ENCODE results near the gene TSEN54.

GRCh38 chr17:75508931-75509361, 7.4 kb upstream of the TSEN54 start:
- TF ChIP-seq CTCF (IDR thresholded peaks at IDR 0.05; ENCODE audit: poor library complexity), result no peak
- no peak for TF ChIP-seq EZH2phosphoT487 (IDR thresholded peaks at IDR 0.05; ENCODE audit: low read depth, severe bottlenecking, unreplicated experiment)
- TF ChIP-seq EZH2 (IDR thresholded peaks at IDR 0.05; ENCODE audit: borderline replicate concordance), result no peak

All from hepatocyte (in vitro differentiated cells).